Ishikawa (cell line): Measurements from ENCODE around the gene MARCKSL1.

ENCODE experiments used
- CEBPB ChIP-seq: IDR thresholded peaks from 2 replicates; pipeline ENCODE4 v1.6.1; 2012
- CREB1 ChIP-seq: IDR thresholded peaks from 2 replicates; pipeline ENCODE4 v1.6.1; 2012; ENCODE audit warnings: low read depth
- EGR1 ChIP-seq: IDR thresholded peaks from 2 replicates; pipeline ENCODE4 v1.6.1; 2012
- EP300 ChIP-seq: IDR thresholded peaks from 2 replicates; pipeline ENCODE4 v1.6.1; 2012; ENCODE audit warnings: borderline replicate concordance
- FOXM1 ChIP-seq: IDR thresholded peaks from 2 replicates; pipeline ENCODE4 v1.6.1; 2012; ENCODE audit warnings: low read depth, borderline replicate concordance
- MAX ChIP-seq: IDR thresholded peaks from 2 replicates; pipeline ENCODE4 v1.6.1; 2012
- NFIC ChIP-seq: IDR thresholded peaks from 2 replicates; pipeline ENCODE4 v1.6.1; 2012
- RAD21 ChIP-seq: IDR thresholded peaks from 2 replicates; pipeline ENCODE4 v1.6.1; 2012; ENCODE audit warnings: low read depth
- TAF1 ChIP-seq: IDR thresholded peaks from 2 replicates; pipeline ENCODE4 v1.6.1; 2012; ENCODE audit warnings: low read depth, mild to moderate bottlenecking
- TCF12 ChIP-seq: IDR thresholded peaks from 2 replicates; pipeline ENCODE4 v1.6.1; 2012; ENCODE audit warnings: low read depth
- TEAD4 ChIP-seq: IDR thresholded peaks from 2 replicates; pipeline ENCODE4 v1.6.1; 2012
- YY1 ChIP-seq: IDR thresholded peaks from 2 replicates; pipeline ENCODE4 v1.6.1; 2012; ENCODE audit warnings: low read depth
- ZBTB7A ChIP-seq: IDR thresholded peaks from 2 replicates; pipeline ENCODE4 v1.6.1; 2012; ENCODE audit warnings: low read depth
- TF ChIP-seq, protein P1 (sequence below): IDR thresholded peaks from 2 replicates; pipeline ENCODE4 v1.6.1; 2012; ENCODE audit warnings: low read depth, mild to moderate bottlenecking
- TF ChIP-seq, protein P2 (sequence below): IDR thresholded peaks from 2 replicates; pipeline ENCODE4 v1.6.1; 2012

The MARCKSL1 gene

DNA sequence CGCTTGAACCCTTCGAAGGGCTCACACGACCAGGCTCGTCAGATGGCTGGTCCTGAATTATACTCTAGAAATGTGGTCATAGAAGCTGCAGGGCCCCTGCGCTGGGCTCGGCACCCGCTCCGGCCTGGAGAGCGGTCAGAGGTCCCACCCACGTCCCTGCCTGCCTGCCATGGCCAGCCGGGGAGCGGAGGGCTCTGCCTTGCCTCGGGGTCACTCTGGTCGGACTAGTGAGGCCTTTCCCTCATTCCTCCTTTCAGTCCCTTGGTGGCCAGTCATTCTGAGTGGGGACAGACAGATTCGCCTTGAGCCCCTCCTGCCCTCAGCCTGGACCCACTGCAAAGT lies 529 bp upstream of the MARCKSL1 start:
- TF ChIP-seq EP300, result no peak
- TF ChIP-seq MAX, result no peak
- TF ChIP-seq FOXM1, result no peak
- TF ChIP-seq RAD21, result no peak
- TF ChIP-seq, protein P1, sequence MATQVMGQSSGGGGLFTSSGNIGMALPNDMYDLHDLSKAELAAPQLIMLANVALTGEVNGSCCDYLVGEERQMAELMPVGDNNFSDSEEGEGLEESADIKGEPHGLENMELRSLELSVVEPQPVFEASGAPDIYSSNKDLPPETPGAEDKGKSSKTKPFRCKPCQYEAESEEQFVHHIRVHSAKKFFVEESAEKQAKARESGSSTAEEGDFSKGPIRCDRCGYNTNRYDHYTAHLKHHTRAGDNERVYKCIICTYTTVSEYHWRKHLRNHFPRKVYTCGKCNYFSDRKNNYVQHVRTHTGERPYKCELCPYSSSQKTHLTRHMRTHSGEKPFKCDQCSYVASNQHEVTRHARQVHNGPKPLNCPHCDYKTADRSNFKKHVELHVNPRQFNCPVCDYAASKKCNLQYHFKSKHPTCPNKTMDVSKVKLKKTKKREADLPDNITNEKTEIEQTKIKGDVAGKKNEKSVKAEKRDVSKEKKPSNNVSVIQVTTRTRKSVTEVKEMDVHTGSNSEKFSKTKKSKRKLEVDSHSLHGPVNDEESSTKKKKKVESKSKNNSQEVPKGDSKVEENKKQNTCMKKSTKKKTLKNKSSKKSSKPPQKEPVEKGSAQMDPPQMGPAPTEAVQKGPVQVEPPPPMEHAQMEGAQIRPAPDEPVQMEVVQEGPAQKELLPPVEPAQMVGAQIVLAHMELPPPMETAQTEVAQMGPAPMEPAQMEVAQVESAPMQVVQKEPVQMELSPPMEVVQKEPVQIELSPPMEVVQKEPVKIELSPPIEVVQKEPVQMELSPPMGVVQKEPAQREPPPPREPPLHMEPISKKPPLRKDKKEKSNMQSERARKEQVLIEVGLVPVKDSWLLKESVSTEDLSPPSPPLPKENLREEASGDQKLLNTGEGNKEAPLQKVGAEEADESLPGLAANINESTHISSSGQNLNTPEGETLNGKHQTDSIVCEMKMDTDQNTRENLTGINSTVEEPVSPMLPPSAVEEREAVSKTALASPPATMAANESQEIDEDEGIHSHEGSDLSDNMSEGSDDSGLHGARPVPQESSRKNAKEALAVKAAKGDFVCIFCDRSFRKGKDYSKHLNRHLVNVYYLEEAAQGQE, result no peak
- TF ChIP-seq ZBTB7A, result no peak
- TF ChIP-seq EGR1, result no peak
- TF ChIP-seq TCF12, result no peak
- TF ChIP-seq NFIC, result no peak

GRCh38 chr1:32335535-32335789 lies 571 bp downstream of the MARCKSL1 start:
- TF ChIP-seq TAF1, result no peak

- TF ChIP-seq MAX (peak; percentile 45; the same call in 1 of the 2 replicates), EGR1 (0 out of 2 replicates have a peak, but pooled peaks have one; percentile 1), FOXM1 (no peak), TCF12 (no peak; the same call in 1 of the 2 replicates), RAD21 (no peak; the same call in 1 of the 2 replicates), ZBTB7A (peak; percentile 92), TEAD4 (no peak), YY1 (no peak), NFIC (no peak), CEBPB (no peak), TAF1 (peak; percentile 29; the same call in 1 of the 2 replicates), CREB1 (no peak), EP300 (no peak)
- TF ChIP-seq, protein P1, result no peak
- TF ChIP-seq, protein P2, sequence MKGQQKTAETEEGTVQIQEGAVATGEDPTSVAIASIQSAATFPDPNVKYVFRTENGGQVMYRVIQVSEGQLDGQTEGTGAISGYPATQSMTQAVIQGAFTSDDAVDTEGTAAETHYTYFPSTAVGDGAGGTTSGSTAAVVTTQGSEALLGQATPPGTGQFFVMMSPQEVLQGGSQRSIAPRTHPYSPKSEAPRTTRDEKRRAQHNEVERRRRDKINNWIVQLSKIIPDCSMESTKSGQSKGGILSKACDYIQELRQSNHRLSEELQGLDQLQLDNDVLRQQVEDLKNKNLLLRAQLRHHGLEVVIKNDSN, result no peak
Observed at GRCh38 chr1:32334864-32335534, 1.0 kb downstream of the MARCKSL1 start.

DNA sequence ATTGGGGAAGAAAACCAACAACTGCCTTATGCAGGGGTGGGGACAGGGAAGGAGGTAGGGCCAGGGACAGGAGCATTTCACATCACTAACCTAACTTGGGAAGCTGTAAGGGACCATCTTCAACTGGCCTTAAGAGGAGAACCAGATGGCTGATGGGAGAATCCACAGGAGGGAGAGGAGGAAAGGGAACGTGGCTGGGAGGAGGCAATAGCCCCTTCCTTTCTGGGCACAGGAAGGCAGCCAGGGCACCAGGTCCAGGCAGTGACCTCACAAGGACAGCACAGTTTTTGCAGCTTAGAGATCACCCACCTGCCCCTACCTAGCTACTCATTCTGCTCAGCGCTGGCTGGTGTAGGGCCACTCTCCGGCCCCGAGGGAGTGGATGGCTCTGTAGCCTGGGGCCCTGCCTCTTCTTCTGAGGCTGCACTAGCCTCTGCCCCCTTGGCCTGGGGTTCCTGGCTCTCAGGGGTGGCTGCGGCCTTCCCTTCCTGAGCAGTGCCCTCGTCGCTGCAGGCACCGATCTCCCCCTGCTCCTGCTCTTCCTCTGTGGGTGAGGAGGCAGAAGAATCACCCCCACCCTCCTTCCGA lies 1.7 kb downstream of the MARCKSL1 start:
- no peak for TF ChIP-seq EP300
- no peak for TF ChIP-seq CREB1
- no peak for TF ChIP-seq CEBPB
- TF ChIP-seq TAF1, result no peak
- TF ChIP-seq, protein P1, result no peak
- TF ChIP-seq, protein P2, result no peak
- no peak for TF ChIP-seq RAD21
- no peak for TF ChIP-seq TCF12
- TF ChIP-seq EGR1, result no peak
- TF ChIP-seq FOXM1, result no peak
- no peak for TF ChIP-seq YY1
- no peak for TF ChIP-seq TEAD4
- TF ChIP-seq ZBTB7A, result no peak
- no peak for TF ChIP-seq NFIC
